ENCODE data around the gene MRPS31.

- TF ChIP-seq CTCF (IDR thresholded peaks at IDR 0.05 in 2 of 3, conservative IDR thresholded peaks at IDR 0.05 in 1 of 3; ENCODE audit: borderline replicate concordance in 1 of 3, insufficient read depth in 1 of 3, low read depth in 2 of 3, low read length in 2 of 3) (no peak), SP1 (IDR thresholded peaks at IDR 0.05; ENCODE audit: low read depth) (no peak), POLR2A (IDR thresholded peaks at IDR 0.05; ENCODE audit: borderline replicate concordance, extremely low read depth, insufficient read depth, insufficient read length) (no peak), EZH2phosphoT487 (IDR thresholded peaks at IDR 0.05; ENCODE audit: borderline replicate concordance) (no peak), CEBPB (IDR thresholded peaks at IDR 0.05; ENCODE audit: low read depth) (no peak), EZH2 (IDR thresholded peaks at IDR 0.05) (no peak), MAX (IDR thresholded peaks at IDR 0.05) (no peak), FOSL1 (IDR thresholded peaks at IDR 0.05; ENCODE audit: low read depth) (no peak), POLR2AphosphoS5 (IDR thresholded peaks at IDR 0.05; ENCODE audit: low read depth, low read length) (no peak), ELF1 (IDR thresholded peaks at IDR 0.05; ENCODE audit: borderline replicate concordance, low read depth) (no peak), ATF3 (IDR thresholded peaks at IDR 0.05) (no peak), ZBTB33 (IDR thresholded peaks at IDR 0.05; ENCODE audit: extremely low read depth, insufficient replicate concordance, low read length) (no peak), SIN3A (IDR thresholded peaks at IDR 0.05; ENCODE audit: low read depth) (no peak)
Observed at GRCh38 chr13:40781717-40782116, 10.7 kb upstream of the MRPS31 start.
